A549 (cell line): ENCODE measurements around the gene RELT. TPM values are rescaled to one million over a fixed set of nuclear protein-coding genes. Genes with fewer than 3 reads are reported as not detected.

ENCODE experiments used
- ATAC-seq, 2 experiments: fragments of 200-7000 bp in 1 of 2; fragments of >200 bp in 1 of 2; cut with Nextera tagmentation in 1 of 2; cut with Tn5 transposase in 1 of 2; 3 replicates each; pipeline versions ENCODE4 v1.8.0 to v1.9.1; 2018 to 2020; ENCODE audit warnings: mild to moderate bottlenecking in 1 of 2, moderate library complexity in 1 of 2
- CTCF ChIA-PET: fragments of 300-600 bp; sonication (Branson Sonifier 250); formaldehyde crosslinking; extraction: SDS; loops from one replicate; lab custom pipeline; 2021; ENCODE audit warnings: antibody characterized with exemption, inconsistent platforms; lab: Yijun Ruan, JAX
- POLR2A ChIA-PET: fragments of 350-600 bp; formaldehyde crosslinking; extraction: SDS; loops from one replicate; lab custom pipeline; 2021; ENCODE audit warnings: antibody characterized with exemption, inconsistent platforms; lab: Yijun Ruan, JAX
- DNase-seq, 2 experiments: peaks; one replicate each; pipeline versions ENCODE4 v3.0.0 to v3.0.0-alpha.2; 2011 to 2016; ENCODE audit warnings: low read depth in 1 of 2, low spot score in 1 of 2
- FAIRE-seq: peaks from 2 replicates; lab custom pipeline; 2011; peaks lifted over from hg19 to GRCh38; lab: Jason Lieb, UNC
- H3K27ac ChIP-seq, 2 experiments: fragments of >200 bp; sonication (Bioruptor Twin); formaldehyde crosslinking; 3 replicates each; pipeline ENCODE4 v1.5.1; 2016 to 2017
- H3K4me1 ChIP-seq: fragments of >200 bp; sonication (Bioruptor Twin); formaldehyde crosslinking; 3 replicates; pipeline ENCODE4 v1.6.1; 2016
- H3K4me2 ChIP-seq: fragments of >200 bp; sonication (Bioruptor Twin); formaldehyde crosslinking; 3 replicates; pipeline ENCODE4 v1.6.1; 2016
- H3K4me3 ChIP-seq: fragments of >200 bp; sonication (Bioruptor Twin); formaldehyde crosslinking; 3 replicates; pipeline ENCODE4 v1.5.1; 2016
- H3K9me3 ChIP-seq: fragments of >200 bp; sonication (Bioruptor Twin); formaldehyde crosslinking; 3 replicates; pipeline ENCODE4 v1.6.1; 2016
- BHLHE40 ChIP-seq: IDR thresholded peaks from 2 replicates; pipeline ENCODE4 v1.6.1; 2012; ENCODE audit warnings: low read depth, low read length, inconsistent platforms
- CEBPB ChIP-seq, 2 experiments: fragments of >200 bp in 1 of 2; sonication (Bioruptor Twin) in 1 of 2; formaldehyde crosslinking in 1 of 2; IDR thresholded peaks; 2 replicates each; pipeline ENCODE4 v1.6.1; 2012 to 2016
- EHF ChIP-seq: fragments of 250-450 bp; sonication (Bioruptor Pico); IDR thresholded peaks from 2 replicates; pipeline ENCODE4 v1.5.0; 2020; ENCODE audit warnings: mild to moderate bottlenecking
- ELK1 ChIP-seq: fragments of 150-350 bp; IDR thresholded peaks from 2 replicates; pipeline ENCODE4 v1.6.1; 2014; ENCODE audit warnings: low read depth, mild to moderate bottlenecking, low read length
- FOSB ChIP-seq: fragments of 250-450 bp; sonication (Bioruptor Pico); IDR thresholded peaks from 2 replicates; pipeline ENCODE4 v1.5.0; 2020; ENCODE audit warnings: mild to moderate bottlenecking, moderate library complexity
- HOXB13 ChIP-seq: fragments of 250-450 bp; sonication (Bioruptor Pico); IDR thresholded peaks from 2 replicates; pipeline ENCODE4 v1.5.0; 2020; ENCODE audit warnings: low read depth, mild to moderate bottlenecking, moderate library complexity
- JUN ChIP-seq, 2 experiments: fragments of >200 bp; sonication (Bioruptor Twin); formaldehyde crosslinking; IDR thresholded peaks; 2 replicates in 1 of 2; 3 replicates in 1 of 2; pipeline ENCODE4 v1.6.1; 2016 to 2017
- KDM1A ChIP-seq: fragments of 200-600 bp; sonication (generic); IDR thresholded peaks from 2 replicates; pipeline ENCODE4 v1.6.1; 2016; ENCODE audit warnings: low read depth, mild to moderate bottlenecking
- KDM5A ChIP-seq: fragments of 200-600 bp; sonication (generic); IDR thresholded peaks from 2 replicates; pipeline ENCODE4 v1.6.1; 2016; ENCODE audit warnings: antibody characterized with exemption, mild to moderate bottlenecking
- NPAS2 ChIP-seq: fragments of 250-450 bp; sonication (Bioruptor Pico); IDR thresholded peaks from 2 replicates; pipeline ENCODE4 v1.8.0; 2022; ENCODE audit warnings: mild to moderate bottlenecking, moderate library complexity, borderline replicate concordance
- RAD21 ChIP-seq, 2 experiments: fragments of >200 bp in 1 of 2; sonication (Bioruptor Twin) in 1 of 2; formaldehyde crosslinking in 1 of 2; IDR thresholded peaks in 1 of 2; conservative IDR thresholded peaks in 1 of 2; 2 replicates in 1 of 2; 3 replicates in 1 of 2; pipeline ENCODE4 v1.6.1; 2012 to 2018; ENCODE audit warnings: inconsistent platforms in 1 of 2
- RARB ChIP-seq: fragments of 250-450 bp; sonication (Bioruptor Pico); IDR thresholded peaks from 2 replicates; pipeline ENCODE4 v1.8.0; 2021; ENCODE audit warnings: mild to moderate bottlenecking, moderate library complexity
- SMC3 ChIP-seq: fragments of >200 bp; sonication (Bioruptor Twin); formaldehyde crosslinking; IDR thresholded peaks from 3 replicates; pipeline ENCODE4 v1.6.1; 2018; ENCODE audit warnings: inconsistent platforms
- SREBF2 ChIP-seq: fragments of 450-650 bp; IDR thresholded peaks from 2 replicates; pipeline ENCODE4 v1.6.1; 2014; ENCODE audit warnings: mild to moderate bottlenecking, moderate library complexity
- TP53 ChIP-seq: fragments of 250-450 bp; sonication (Bioruptor Pico); IDR thresholded peaks from 2 replicates; pipeline ENCODE4 v1.5.0; 2021; ENCODE audit warnings: mild to moderate bottlenecking, moderate library complexity
- ZC3H11A ChIP-seq: fragments of 450-650 bp; IDR thresholded peaks from 2 replicates; pipeline ENCODE4 v1.6.1; 2014; ENCODE audit warnings: antibody characterized with exemption, mild to moderate bottlenecking
- ZFP36 ChIP-seq: fragments of 450-650 bp; IDR thresholded peaks from 2 replicates; pipeline ENCODE4 v1.6.1; 2014; ENCODE audit warnings: borderline replicate concordance; ENCODE audit not compliant: partially characterized antibody
- ZSCAN20 ChIP-seq: fragments of 250-450 bp; sonication (Bioruptor Pico); IDR thresholded peaks from 2 replicates; pipeline ENCODE4 v1.8.0; 2022; ENCODE audit warnings: mild to moderate bottlenecking, moderate library complexity
- WGBS: methylation state at CpG from one replicate; pipeline ENCODE4 v1.1.6; 2017; ENCODE audit errors: missing lambda C conversion rate; 5-methylcytosine and 5-hydroxymethylcytosine counted together
- polyA plus RNA-seq, 4 experiments: library from polyadenylated mRNA; depleted of rRNA in 3 of 4; stranded (reverse); fragments of >200 nt; fragmentation: RNase III in 1 of 4; extraction: RNeasy Plus Mini Kit Qiagen cat#74134 plus additional on column Dnase treatment in 1 of 4; gene quantifications; 2 replicates in 3 of 4; 3 replicates in 1 of 4; pipeline ENCODE4 v1.2.3, GENCODE V29; 2011 to 2017
- TF ChIP-seq, protein P1 (sequence below): IDR thresholded peaks from 2 replicates; pipeline ENCODE4 v1.6.1; 2012
- TF ChIP-seq, protein P2 (sequence below): fragments of >200 bp; sonication (Bioruptor Twin); formaldehyde crosslinking; IDR thresholded peaks from 3 replicates; pipeline ENCODE4 v1.5.1; 2016
- TF ChIP-seq, protein P3 (sequence below): fragments of 450-650 bp; IDR thresholded peaks from 2 replicates; pipeline ENCODE4 v1.6.1; 2014; ENCODE audit warnings: antibody characterized with exemption

Gene RELT
- polyA plus RNA-seq, 2 of the 4 experiments (the other 2 are of a cell fraction) = 2.9 to 5.2 TPM

GRCh38 chr11:73349633-73350032, 26.6 kb upstream of the RELT start:
- no peak overlapping the region for H3K27ac ChIP-seq
- no peak overlapping the region for H3K4me3 ChIP-seq
- ChIA-PET CTCF (interaction anchor here (0.6 to 39.3 kb wide), 16 partner anchors 8 to 624 kb away, joined by 3 to 667 read pairs (median 24); partner anchors contain the start of genes ARHGEF17 and RELT), POLR2A (no interaction called here)
- ATAC-seq (no peak), DNase-seq (no peak), FAIRE-seq (no peak)
- no peak overlapping the region for H3K4me2 ChIP-seq
- WGBS = 75% methylated on average over 6 of the region's 6 CpGs
- H3K9me3 ChIP-seq = no peaks in the 10 kb centered on the region
- TF ChIP-seq ZFP36 = no peak
- TF ChIP-seq, protein P1, sequence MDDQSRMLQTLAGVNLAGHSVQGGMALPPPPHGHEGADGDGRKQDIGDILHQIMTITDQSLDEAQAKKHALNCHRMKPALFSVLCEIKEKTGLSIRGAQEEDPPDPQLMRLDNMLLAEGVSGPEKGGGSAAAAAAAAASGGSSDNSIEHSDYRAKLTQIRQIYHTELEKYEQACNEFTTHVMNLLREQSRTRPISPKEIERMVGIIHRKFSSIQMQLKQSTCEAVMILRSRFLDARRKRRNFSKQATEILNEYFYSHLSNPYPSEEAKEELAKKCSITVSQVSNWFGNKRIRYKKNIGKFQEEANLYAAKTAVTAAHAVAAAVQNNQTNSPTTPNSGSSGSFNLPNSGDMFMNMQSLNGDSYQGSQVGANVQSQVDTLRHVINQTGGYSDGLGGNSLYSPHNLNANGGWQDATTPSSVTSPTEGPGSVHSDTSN = no peak
- TF ChIP-seq SREBF2 = no peak
- no peak for TF ChIP-seq TP53 (CRISPR knock-in tag)
- no peak for TF ChIP-seq BHLHE40
- TF ChIP-seq FOSB (CRISPR knock-in tag) = no peak
- TF ChIP-seq, protein P2, sequence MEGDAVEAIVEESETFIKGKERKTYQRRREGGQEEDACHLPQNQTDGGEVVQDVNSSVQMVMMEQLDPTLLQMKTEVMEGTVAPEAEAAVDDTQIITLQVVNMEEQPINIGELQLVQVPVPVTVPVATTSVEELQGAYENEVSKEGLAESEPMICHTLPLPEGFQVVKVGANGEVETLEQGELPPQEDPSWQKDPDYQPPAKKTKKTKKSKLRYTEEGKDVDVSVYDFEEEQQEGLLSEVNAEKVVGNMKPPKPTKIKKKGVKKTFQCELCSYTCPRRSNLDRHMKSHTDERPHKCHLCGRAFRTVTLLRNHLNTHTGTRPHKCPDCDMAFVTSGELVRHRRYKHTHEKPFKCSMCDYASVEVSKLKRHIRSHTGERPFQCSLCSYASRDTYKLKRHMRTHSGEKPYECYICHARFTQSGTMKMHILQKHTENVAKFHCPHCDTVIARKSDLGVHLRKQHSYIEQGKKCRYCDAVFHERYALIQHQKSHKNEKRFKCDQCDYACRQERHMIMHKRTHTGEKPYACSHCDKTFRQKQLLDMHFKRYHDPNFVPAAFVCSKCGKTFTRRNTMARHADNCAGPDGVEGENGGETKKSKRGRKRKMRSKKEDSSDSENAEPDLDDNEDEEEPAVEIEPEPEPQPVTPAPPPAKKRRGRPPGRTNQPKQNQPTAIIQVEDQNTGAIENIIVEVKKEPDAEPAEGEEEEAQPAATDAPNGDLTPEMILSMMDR = no peak
- no peak for TF ChIP-seq NPAS2
- no peak for TF ChIP-seq EHF (CRISPR knock-in tag)
- no peak for TF ChIP-seq RARB (CRISPR knock-in tag)
- no peak for TF ChIP-seq HOXB13 (CRISPR knock-in tag)
- no peak for TF ChIP-seq KDM5A
- no peak for TF ChIP-seq ZSCAN20 (CRISPR knock-in tag)
- TF ChIP-seq, protein P3, sequence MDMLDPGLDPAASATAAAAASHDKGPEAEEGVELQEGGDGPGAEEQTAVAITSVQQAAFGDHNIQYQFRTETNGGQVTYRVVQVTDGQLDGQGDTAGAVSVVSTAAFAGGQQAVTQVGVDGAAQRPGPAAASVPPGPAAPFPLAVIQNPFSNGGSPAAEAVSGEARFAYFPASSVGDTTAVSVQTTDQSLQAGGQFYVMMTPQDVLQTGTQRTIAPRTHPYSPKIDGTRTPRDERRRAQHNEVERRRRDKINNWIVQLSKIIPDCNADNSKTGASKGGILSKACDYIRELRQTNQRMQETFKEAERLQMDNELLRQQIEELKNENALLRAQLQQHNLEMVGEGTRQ = no peak
- no peak for TF ChIP-seq CEBPB (IDR thresholded peaks at IDR 0.05)
- H3K4me1 ChIP-seq = no peaks in the 10 kb centered on the region

DNA sequence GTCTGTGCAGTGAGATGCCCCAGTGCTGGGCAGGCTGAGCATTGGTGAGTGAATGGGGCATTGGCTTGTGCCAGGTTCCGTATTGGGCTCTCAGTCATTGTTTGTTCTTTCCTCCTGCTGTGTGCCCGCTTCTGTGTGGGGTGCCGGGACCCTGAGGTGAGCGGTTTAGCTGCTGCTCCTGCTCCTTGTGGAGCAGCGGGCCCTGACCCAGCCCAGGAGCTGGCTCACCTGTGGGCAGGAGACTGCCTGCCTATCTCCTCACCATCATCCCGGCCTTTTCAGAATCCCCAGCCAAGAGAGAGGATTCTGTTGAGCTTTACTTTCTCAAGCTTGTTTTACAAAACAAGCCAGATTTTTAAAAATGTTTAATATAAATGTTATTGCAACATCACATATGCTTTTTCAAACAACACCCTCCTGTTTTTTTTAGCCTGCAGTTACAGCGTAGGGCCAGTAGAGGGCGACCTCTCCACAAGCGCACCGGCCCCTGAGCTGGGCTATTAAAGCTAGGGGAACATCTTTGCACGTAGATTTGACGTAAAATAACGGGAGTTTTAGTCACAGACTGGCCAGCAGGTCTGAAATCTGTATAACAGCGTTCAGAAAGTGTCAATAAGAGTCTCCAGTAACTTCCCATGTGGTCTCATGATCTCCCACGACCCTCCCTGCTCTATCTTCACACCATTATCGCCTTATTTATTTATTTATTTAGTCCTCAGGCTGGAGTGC, 25.1 kb upstream of the RELT start:
- CTCF ChIA-PET = interaction anchor here (0.5 to 39.3 kb wide), 50 partner anchors 11 to 1097 kb away, joined by 3 to 667 read pairs (median 4); partner anchors contain the start of genes ARHGEF17 and RELT
- ATAC-seq (peak; percentile 47 to 80; a peak in 5 of 6 replicates), FAIRE-seq (no peak), DNase-seq (peak; percentile 73 to 92)
- POLR2A ChIA-PET = interaction anchor here (1.0 to 1.4 kb wide), 3 partner anchors 9 to 43 kb away, joined by 3 to 7 read pairs (median 4); no protein-coding TSS in a partner anchor
- Histone ChIP-seq H3K27ac (no peak overlapping the region), H3K9me3 (no peaks in the 10 kb centered on the region), H3K4me3 (no peak overlapping the region), H3K4me2 (peak overlapping the region; percentile 32; the same call in 2 of the 3 replicates), H3K4me1 (no peaks in the 10 kb centered on the region)
- whole genome bisulfite sequencing = 22% methylated on average over 16 of the region's 16 CpGs
- TF ChIP-seq ELK1 (no peak), RAD21 (conservative IDR thresholded peaks at IDR 0.05 in 1 of 2, IDR thresholded peaks at IDR 0.05 in 1 of 2) (peak; percentile 72 to 73), CEBPB (IDR thresholded peaks at IDR 0.05) (peak; percentile 81 to 87; a peak in 3 of 4 replicates), ZC3H11A (no peak), JUN (IDR thresholded peaks at IDR 0.05) (no peak), SMC3 (peak; percentile 80), KDM1A (no peak)
- TF ChIP-seq, protein P2 = peak; percentile 94
